ENCODE data around the gene ZNF423.

Gene ZNF423

DNA sequence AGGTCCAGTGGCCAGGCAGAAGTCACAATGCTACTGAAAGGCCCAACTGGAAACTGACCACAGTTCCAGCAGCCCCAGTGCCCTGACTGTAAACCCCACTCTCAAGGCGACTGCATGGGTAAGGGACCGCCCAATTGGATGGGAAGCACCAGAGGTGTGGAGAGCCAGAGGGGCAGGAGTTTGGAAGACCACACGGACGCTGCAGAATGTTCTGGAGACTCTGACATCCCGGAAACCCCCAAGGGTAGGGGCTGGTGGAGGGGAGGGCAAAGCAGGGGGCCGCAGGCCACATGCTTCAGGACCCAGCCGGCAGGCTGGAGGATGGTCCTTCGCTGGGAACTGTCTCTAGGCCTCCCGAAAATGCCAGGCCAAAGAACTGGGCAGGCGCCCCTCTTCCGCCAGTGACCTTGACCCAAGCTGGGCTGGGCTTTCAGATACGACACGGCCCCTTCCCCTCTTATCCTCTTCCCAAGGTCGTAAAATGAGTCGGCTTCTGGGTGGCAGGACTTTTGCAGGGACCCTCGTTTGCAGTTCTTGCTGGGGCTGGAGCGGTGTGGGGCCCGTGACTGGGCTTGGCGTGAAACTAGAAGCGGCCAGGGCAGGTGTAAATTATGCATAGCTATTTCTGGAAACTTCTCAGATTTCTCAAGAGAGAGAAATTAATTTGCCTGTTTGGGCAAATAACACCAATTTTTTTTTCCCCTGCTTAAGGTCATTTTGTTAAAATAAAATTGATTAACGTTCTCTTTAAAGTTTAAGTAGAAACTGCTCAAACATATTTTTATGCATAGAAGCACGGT is 372.1 kb downstream of the ZNF423 start:
- no peak for DNase-seq

- DNase-seq: no peak
Measured at GRCh38 chr16:49483251-49483650, 372.7 kb downstream of the ZNF423 start.

- DNase-seq: no peak
Measured at GRCh38 chr16:49482690-49483089, 373.2 kb downstream of the ZNF423 start.

GRCh38 chr16:49478616-49479015 is 377.3 kb downstream of the ZNF423 start:
- no peak for DNase-seq

- no peak for DNase-seq
Measured at GRCh38 chr16:49478107-49478506, 377.8 kb downstream of the ZNF423 start.

GRCh38 chr16:49477250-49477895 is 378.5 kb downstream of the ZNF423 start:
- DNase-seq: no peak

- no peak for DNase-seq
Measured at GRCh38 chr16:49474741-49475140, 381.2 kb downstream of the ZNF423 start.

GRCh38 chr16:49473773-49474172 is 382.1 kb downstream of the ZNF423 start:
- no peak for DNase-seq

GRCh38 chr16:49473131-49473530 is 382.8 kb downstream of the ZNF423 start:
- DNase-seq: no peak

- DNase-seq: no peak
Measured at GRCh38 chr16:49472598-49472997, 383.3 kb downstream of the ZNF423 start.

DNA sequence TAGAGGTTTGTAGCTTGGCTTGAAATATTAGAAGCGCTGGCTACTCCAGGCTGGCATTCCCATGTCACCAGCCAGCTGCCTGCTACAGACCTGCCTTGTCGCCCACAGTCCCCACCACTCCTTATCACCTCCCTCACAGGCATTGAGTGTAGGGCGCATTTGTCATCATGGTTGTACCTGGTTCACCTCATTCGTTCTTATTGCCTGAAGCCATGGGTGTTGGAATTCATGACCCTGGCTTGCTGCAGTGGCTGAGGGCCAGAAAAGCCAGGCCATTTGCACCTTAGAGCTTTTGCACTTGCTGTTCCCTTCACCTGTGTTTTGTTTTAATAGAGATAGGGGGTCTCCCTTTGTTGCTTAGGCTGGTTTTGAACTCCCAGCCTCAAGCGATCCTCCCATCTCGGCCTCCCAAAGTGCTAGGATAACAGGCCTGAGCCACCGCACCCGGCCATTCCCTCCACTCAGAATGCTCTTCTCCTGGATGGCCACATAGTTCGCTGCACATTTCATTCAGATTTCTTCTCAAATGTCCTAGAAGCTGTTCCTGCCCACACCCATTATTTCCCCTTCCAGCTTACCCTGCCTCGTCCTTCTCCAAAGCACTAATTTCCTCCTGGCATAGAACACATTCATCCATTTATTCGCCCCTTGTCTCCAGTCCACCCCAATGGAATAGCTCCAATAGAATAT is 384.7 kb downstream of the ZNF423 start:
- DNase-seq: no peak

- no peak for DNase-seq
Measured at GRCh38 chr16:49470513-49470991, 385.4 kb downstream of the ZNF423 start.

GRCh38 chr16:49469930-49470451 is 385.9 kb downstream of the ZNF423 start:
- DNase-seq: no peak

- no peak for DNase-seq
Measured at GRCh38 chr16:49469311-49469670, 386.6 kb downstream of the ZNF423 start.

DNA sequence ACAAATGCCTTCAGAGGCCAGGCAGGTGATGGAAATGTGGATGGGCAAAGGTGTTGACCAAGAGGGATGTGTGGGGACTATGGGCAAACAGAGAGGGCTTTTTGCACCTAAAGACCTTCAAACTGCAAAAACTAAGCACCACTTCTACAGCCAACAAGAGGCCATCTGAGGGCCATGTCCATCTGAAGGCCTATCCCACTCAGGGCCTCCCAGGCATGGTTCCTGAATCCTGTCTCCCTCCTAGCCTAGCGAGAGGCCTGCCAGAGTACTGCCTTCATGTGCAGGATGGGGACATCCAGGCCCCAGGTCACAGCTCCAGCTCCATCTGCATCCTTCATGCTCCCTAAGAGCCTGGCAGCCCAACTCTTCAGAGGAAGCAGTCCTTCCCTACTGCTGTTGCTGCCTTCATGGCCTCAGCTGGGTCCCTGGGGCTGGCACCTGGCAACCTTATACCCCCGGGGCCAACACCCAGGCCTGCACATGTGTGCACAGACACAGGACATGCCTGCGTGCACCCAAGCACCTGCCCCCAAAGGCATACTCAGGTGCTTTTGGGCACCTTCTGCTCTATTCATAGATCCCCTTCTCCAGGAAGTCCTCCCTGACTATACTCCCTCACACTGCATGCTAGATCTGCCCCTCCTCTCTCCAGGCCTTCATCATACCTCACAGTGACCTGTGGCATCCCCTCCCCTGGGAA is 387.2 kb downstream of the ZNF423 start:
- no peak for DNase-seq

GRCh38 chr16:49467540-49468372 is 388.2 kb downstream of the ZNF423 start:
- DNase-seq: no peak

GRCh38 chr16:49466881-49467280 is 389.0 kb downstream of the ZNF423 start:
- no peak for DNase-seq

GRCh38 chr16:49466529-49466831 is 389.4 kb downstream of the ZNF423 start:
- DNase-seq: no peak

- DNase-seq: no peak
Measured at GRCh38 chr16:49465661-49466528, 390.0 kb downstream of the ZNF423 start.

- DNase-seq: no peak
Measured at GRCh38 chr16:49464877-49465504, 390.9 kb downstream of the ZNF423 start.

DNA sequence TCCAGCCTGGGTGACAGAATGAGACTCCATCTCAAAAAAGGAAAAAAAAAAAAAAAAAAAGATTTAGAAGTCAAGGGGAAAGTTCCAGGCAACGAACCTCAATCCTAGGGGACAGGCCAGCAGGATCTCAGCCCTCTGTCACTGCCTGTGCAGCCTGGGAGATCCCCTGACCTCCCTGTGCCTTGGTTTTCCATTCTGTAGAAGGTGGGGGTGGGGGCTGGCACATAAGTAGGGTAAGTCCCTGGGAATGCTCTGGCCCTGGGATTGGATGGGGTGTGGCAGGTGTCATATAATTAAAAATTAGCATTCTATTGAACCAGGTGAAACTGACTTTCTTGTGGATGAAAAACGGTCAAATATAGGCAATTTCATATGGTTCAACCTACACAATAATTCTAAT is 391.8 kb downstream of the ZNF423 start:
- DNase-seq: no peak
